ENCODE data around the gene ZNF407. TPM values are rescaled to one million over a fixed set of nuclear protein-coding genes. Genes with fewer than 3 reads are reported as not detected.

ZNF407 gene
- total and polyA plus RNA-seq, 2 of the 13 experiments (the other 11 are each of a cell fraction or from before 2014, with no cell fraction given) = 2.3 to 8.7 TPM

- no peak for TF ChIP-seq MED8 (CRISPR knock-in tag; IDR thresholded peaks at IDR 0.05; ENCODE audit: insufficient replicate concordance)
- no peak for TF ChIP-seq ZNF101 (CRISPR knock-in tag; IDR thresholded peaks at IDR 0.05; ENCODE audit: borderline replicate concordance, low read depth)
- TF ChIP-seq, protein P1, sequence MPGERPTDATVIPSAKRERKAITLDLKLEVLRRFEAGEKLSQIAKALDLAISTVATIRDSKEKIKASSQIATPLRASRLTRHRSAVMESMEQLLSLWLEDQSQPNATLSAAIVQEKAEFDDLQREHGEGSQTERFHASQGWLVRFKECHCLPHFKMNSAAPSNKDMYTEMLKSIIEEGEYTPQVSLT (CRISPR knock-in tag; IDR thresholded peaks at IDR 0.05; ENCODE audit: borderline replicate concordance, low read depth) = no peak
- TF ChIP-seq ZNF484 (CRISPR knock-in tag; IDR thresholded peaks at IDR 0.05; ENCODE audit: borderline replicate concordance, low read depth) = no peak
- TF ChIP-seq, protein P2, sequence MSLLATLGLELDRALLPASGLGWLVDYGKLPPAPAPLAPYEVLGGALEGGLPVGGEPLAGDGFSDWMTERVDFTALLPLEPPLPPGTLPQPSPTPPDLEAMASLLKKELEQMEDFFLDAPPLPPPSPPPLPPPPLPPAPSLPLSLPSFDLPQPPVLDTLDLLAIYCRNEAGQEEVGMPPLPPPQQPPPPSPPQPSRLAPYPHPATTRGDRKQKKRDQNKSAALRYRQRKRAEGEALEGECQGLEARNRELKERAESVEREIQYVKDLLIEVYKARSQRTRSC (CRISPR knock-in tag; IDR thresholded peaks at IDR 0.05; ENCODE audit: low read depth) = no peak
- TF ChIP-seq ZNF354B (CRISPR knock-in tag; IDR thresholded peaks at IDR 0.05) = no peak
- TF ChIP-seq FOXP4 (CRISPR knock-in tag; IDR thresholded peaks at IDR 0.05) = peak; percentile 65
- no peak for TF ChIP-seq ZFP1 (CRISPR knock-in tag; IDR thresholded peaks at IDR 0.05)
- no peak for TF ChIP-seq DMAP1 (CRISPR knock-in tag; IDR thresholded peaks at IDR 0.05)
- TF ChIP-seq PCBP1 (IDR thresholded peaks at IDR 0.05; ENCODE audit: borderline replicate concordance, low read depth, low read length) = no peak
- no peak for TF ChIP-seq HMG20A (CRISPR knock-in tag; IDR thresholded peaks at IDR 0.05; ENCODE audit: borderline replicate concordance)
- TF ChIP-seq CHD2 (IDR thresholded peaks at IDR 0.05; ENCODE audit: low read depth, low read length) = no peak
- TF ChIP-seq, protein P3, sequence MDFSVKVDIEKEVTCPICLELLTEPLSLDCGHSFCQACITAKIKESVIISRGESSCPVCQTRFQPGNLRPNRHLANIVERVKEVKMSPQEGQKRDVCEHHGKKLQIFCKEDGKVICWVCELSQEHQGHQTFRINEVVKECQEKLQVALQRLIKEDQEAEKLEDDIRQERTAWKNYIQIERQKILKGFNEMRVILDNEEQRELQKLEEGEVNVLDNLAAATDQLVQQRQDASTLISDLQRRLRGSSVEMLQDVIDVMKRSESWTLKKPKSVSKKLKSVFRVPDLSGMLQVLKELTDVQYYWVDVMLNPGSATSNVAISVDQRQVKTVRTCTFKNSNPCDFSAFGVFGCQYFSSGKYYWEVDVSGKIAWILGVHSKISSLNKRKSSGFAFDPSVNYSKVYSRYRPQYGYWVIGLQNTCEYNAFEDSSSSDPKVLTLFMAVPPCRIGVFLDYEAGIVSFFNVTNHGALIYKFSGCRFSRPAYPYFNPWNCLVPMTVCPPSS (IDR thresholded peaks at IDR 0.05) = no peak
- peak; percentile 49; the same call in 1 of the 2 replicates for TF ChIP-seq MED1 (CRISPR knock-in tag; IDR thresholded peaks at IDR 0.05)
- no peak for TF ChIP-seq ZNF160 (CRISPR knock-in tag; IDR thresholded peaks at IDR 0.05)
- TF ChIP-seq ZNF3 (CRISPR knock-in tag; IDR thresholded peaks at IDR 0.05) = no peak
- TF ChIP-seq ZSCAN12 (CRISPR knock-in tag; IDR thresholded peaks at IDR 0.05) = no peak
- no peak for TF ChIP-seq ZNF280B (CRISPR knock-in tag; IDR thresholded peaks at IDR 0.05; ENCODE audit: borderline replicate concordance)
- TF ChIP-seq SUZ12 (IDR thresholded peaks at IDR 0.05; ENCODE audit: low read depth, low read length) = no peak
- TF ChIP-seq, protein P4, sequence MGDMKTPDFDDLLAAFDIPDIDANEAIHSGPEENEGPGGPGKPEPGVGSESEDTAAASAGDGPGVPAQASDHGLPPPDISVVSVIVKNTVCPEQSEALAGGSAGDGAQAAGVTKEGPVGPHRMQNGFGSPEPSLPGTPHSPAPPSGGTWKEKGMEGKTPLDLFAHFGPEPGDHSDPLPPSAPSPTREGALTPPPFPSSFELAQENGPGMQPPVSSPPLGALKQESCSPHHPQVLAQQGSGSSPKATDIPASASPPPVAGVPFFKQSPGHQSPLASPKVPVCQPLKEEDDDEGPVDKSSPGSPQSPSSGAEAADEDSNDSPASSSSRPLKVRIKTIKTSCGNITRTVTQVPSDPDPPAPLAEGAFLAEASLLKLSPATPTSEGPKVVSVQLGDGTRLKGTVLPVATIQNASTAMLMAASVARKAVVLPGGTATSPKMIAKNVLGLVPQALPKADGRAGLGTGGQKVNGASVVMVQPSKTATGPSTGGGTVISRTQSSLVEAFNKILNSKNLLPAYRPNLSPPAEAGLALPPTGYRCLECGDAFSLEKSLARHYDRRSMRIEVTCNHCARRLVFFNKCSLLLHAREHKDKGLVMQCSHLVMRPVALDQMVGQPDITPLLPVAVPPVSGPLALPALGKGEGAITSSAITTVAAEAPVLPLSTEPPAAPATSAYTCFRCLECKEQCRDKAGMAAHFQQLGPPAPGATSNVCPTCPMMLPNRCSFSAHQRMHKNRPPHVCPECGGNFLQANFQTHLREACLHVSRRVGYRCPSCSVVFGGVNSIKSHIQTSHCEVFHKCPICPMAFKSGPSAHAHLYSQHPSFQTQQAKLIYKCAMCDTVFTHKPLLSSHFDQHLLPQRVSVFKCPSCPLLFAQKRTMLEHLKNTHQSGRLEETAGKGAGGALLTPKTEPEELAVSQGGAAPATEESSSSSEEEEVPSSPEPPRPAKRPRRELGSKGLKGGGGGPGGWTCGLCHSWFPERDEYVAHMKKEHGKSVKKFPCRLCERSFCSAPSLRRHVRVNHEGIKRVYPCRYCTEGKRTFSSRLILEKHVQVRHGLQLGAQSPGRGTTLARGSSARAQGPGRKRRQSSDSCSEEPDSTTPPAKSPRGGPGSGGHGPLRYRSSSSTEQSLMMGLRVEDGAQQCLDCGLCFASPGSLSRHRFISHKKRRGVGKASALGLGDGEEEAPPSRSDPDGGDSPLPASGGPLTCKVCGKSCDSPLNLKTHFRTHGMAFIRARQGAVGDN (CRISPR knock-in tag; IDR thresholded peaks at IDR 0.05) = no peak
These were observed 118.4 kb downstream of the ZNF407 start (continued) for GRCh38 chr18:74715865-74716712.
